NCI-H2196 treated with DMSO at 0.1 percent for 48 hours (cell line): ENCODE results near the gene HES1.

Experiments
- DNase-seq: peaks from one replicate; lab custom pipeline; 2025; ENCODE audit not compliant: unreplicated experiment; lab: John Stamatoyannopoulos, UW

HES1 gene

GRCh38 chr3:194165271-194166018 is 29.5 kb downstream of the HES1 start:
- DNase-seq, result no peak

- DNase-seq, result no peak
These were observed 30.9 kb downstream of the HES1 start for GRCh38 chr3:194166682-194167479.

GRCh38 chr3:194167480-194168282 is 31.7 kb downstream of the HES1 start:
- DNase-seq, result no peak

- DNase-seq, result no peak
These were observed 33.0 kb downstream of the HES1 start for GRCh38 chr3:194168994-194169393.

GRCh38 chr3:194169595-194169994 is 33.6 kb downstream of the HES1 start:
- no peak for DNase-seq

- DNase-seq, result no peak
These were observed 34.8 kb downstream of the HES1 start for GRCh38 chr3:194170793-194171192.

GRCh38 chr3:194174406-194174805 is 38.5 kb downstream of the HES1 start:
- no peak for DNase-seq

GRCh38 chr3:194174980-194175379 is 39.0 kb downstream of the HES1 start:
- DNase-seq, result no peak

GRCh38 chr3:194176274-194176991 is 40.5 kb downstream of the HES1 start:
- no peak for DNase-seq

GRCh38 chr3:194177141-194177540 is 41.2 kb downstream of the HES1 start:
- no peak for DNase-seq

- DNase-seq, result no peak
These were observed 42.2 kb downstream of the HES1 start for GRCh38 chr3:194178128-194178527.

GRCh38 chr3:194178669-194179068 is 42.7 kb downstream of the HES1 start:
- no peak for DNase-seq

GRCh38 chr3:194180570-194180969 is 44.6 kb downstream of the HES1 start:
- no peak for DNase-seq

- DNase-seq, result no peak
These were observed 45.9 kb downstream of the HES1 start for GRCh38 chr3:194181612-194182529.

GRCh38 chr3:194183271-194183670 is 47.3 kb downstream of the HES1 start:
- no peak for DNase-seq

GRCh38 chr3:194184265-194184751 is 48.4 kb downstream of the HES1 start:
- peak; percentile 67 for DNase-seq

GRCh38 chr3:194184801-194185200 is 48.9 kb downstream of the HES1 start:
- no peak for DNase-seq

GRCh38 chr3:194185221-194185620 is 49.3 kb downstream of the HES1 start:
- DNase-seq, result no peak

GRCh38 chr3:194187233-194187944 is 51.4 kb downstream of the HES1 start:
- DNase-seq, result no peak
